K562 (cell line): Measurements from ENCODE around the gene CMTM1. TPM values are rescaled to one million over a fixed set of nuclear protein-coding genes. Genes with fewer than 3 reads are reported as not detected.

Source experiments
- ARID2 ChIP-seq: fragments of 450-650 bp; IDR thresholded peaks from 2 replicates; pipeline ENCODE4 v1.6.1; 2017; ENCODE audit warnings: antibody characterized with exemption, mild to moderate bottlenecking
- FOXP1 ChIP-seq: sonication (generic); formaldehyde crosslinking; IDR thresholded peaks from 2 replicates; pipeline ENCODE4 v1.8.0; 2022; ENCODE audit warnings: mild to moderate bottlenecking, missing genetic modification reagents
- IRF9 ChIP-seq: fragments of 450-650 bp; IDR thresholded peaks from 2 replicates; pipeline ENCODE4 v1.6.1; 2016; ENCODE audit warnings: missing biosample characterization, missing genetic modification characterization
- MAZ ChIP-seq, 2 experiments: fragments of 450-650 bp in 1 of 2; sonication (generic) in 1 of 2; formaldehyde crosslinking; IDR thresholded peaks in 1 of 2; conservative IDR thresholded peaks in 1 of 2; 2 replicates each; pipeline versions ENCODE4 v1.4.0 to v1.5.0; 2020; ENCODE audit warnings: mild to moderate bottlenecking in 1 of 2, missing genetic modification reagents in 1 of 2
- NFYB ChIP-seq: IDR thresholded peaks from 2 replicates; pipeline ENCODE4 v1.6.1; 2011; ENCODE audit warnings: mild to moderate bottlenecking, moderate library complexity; ENCODE audit not compliant: insufficient read length; ENCODE audit errors: extremely low read depth
- NR4A1 ChIP-seq, 2 experiments: fragments of 250-450 bp in 1 of 2; fragments of 450-650 bp in 1 of 2; sonication (Bioruptor Pico) in 1 of 2; IDR thresholded peaks; 2 replicates each; pipeline versions ENCODE4 v1.4.0 to v1.6.1; 2016 to 2020; ENCODE audit warnings: mild to moderate bottlenecking in 2 of 2, missing compliant biosample characterization in 1 of 2, missing genetic modification characterization in 1 of 2, moderate library complexity in 1 of 2
- POLR2AphosphoS2 ChIP-seq: IDR thresholded peaks from 2 replicates; pipeline ENCODE4 v1.6.1; 2012; ENCODE audit warnings: low read length, improper control_type of control experiment
- POLR3G ChIP-seq: IDR thresholded peaks from 2 replicates; pipeline ENCODE4 v1.6.1; 2011; ENCODE audit not compliant: insufficient read length, insufficient replicate concordance; ENCODE audit errors: extremely low read depth
- PRPF4 ChIP-seq: fragments of 200-400 bp; formaldehyde crosslinking; IDR thresholded peaks from one replicate; pipeline ENCODE4 v1.6.1; 2017; ENCODE audit warnings: low read length, low read depth, mild to moderate bottlenecking; ENCODE audit not compliant: insufficient read depth, poor library complexity, severe bottlenecking
- RHOXF2B ChIP-seq: fragments of 250-450 bp; sonication (Bioruptor Pico); conservative IDR thresholded peaks from 2 replicates; pipeline ENCODE4 v1.5.1; 2021
- RNF2 ChIP-seq: sonication (generic); IDR thresholded peaks from 2 replicates; pipeline ENCODE4 v1.6.1; 2016
- RREB1 ChIP-seq: fragments of 250-450 bp; sonication (Bioruptor Pico); IDR thresholded peaks from 2 replicates; pipeline ENCODE4 v1.4.0; 2020
- SMARCA5 ChIP-seq: fragments of 450-650 bp; IDR thresholded peaks from 2 replicates; pipeline ENCODE4 v1.6.1; 2016
- SMARCE1 ChIP-seq: fragments of 450-650 bp; IDR thresholded peaks from 2 replicates; pipeline ENCODE4 v1.7.1; 2016; ENCODE audit warnings: mild to moderate bottlenecking
- ZNF583 ChIP-seq: fragments of 250-450 bp; sonication (Bioruptor Pico); IDR thresholded peaks from 2 replicates; pipeline ENCODE4 v1.4.0; 2020
- ZNF609 ChIP-seq: sonication (generic); formaldehyde crosslinking; IDR thresholded peaks from 2 replicates; pipeline ENCODE4 v1.8.1; 2023; ENCODE audit warnings: missing genetic modification reagents, mild to moderate bottlenecking, borderline replicate concordance
- polyA plus RNA-seq, 8 experiments: library from polyadenylated mRNA; depleted of rRNA in 4 of 8; stranded (reverse) in 5 of 8; unstranded in 3 of 8; fragments of >200 nt; fragmentation: Nextera tagmentation in 2 of 8; fragmentation: Illumina TruSeq in 1 of 8; extraction: Ambion mirVana in 2 of 8; extraction: Trizol in 1 of 8; gene quantifications; 2 replicates each; pipeline versions ENCODE4 v1.2.1 to v1.2.3, GENCODE V29; 2011 to 2014; ENCODE audit warnings: inconsistent platforms in 1 of 8, missing spikeins in 1 of 8
- total RNA-seq, 7 experiments: library from RNA; depleted of rRNA in 6 of 7; stranded (reverse); fragments of >200 nt in 6 of 7; fragmentation: Illumina TruSeq in 2 of 7; extraction: Trizol in 2 of 7; gene quantifications; 2 replicates each; pipeline versions ENCODE4 v1.2.1 to v1.2.3, GENCODE V29; 2011 to 2021; ENCODE audit warnings: low replicate concordance in 1 of 7

The CMTM1 gene
- total and polyA plus RNA-seq, 9 of the 15 experiments (the other 6 are each of a cell fraction or from before 2014, with no cell fraction given): 0.25 to 2.6 (median 1.1) TPM; not detected in 2

- TF ChIP-seq NR4A1 (CRISPR knock-in tag; IDR thresholded peaks at IDR 0.05) (no peak), NR4A1 (tag; IDR thresholded peaks at IDR 0.05) (no peak), MAZ (CRISPR knock-in tag; conservative IDR thresholded peaks at IDR 0.05 in 1 of 2, IDR thresholded peaks at IDR 0.05 in 1 of 2) (peak in 1 of 2 experiments; percentile 21; a peak in 1 of 4 replicates), POLR2AphosphoS2 (no peak), ZNF583 (CRISPR knock-in tag) (no peak), POLR3G (no peak), PRPF4 (no peak), ARID2 (peak; percentile 62; the same call in 1 of the 2 replicates), RHOXF2B (CRISPR knock-in tag) (no peak), FOXP1 (no peak), RNF2 (no peak), RREB1 (no peak), ZNF609 (CRISPR knock-in tag) (no peak), SMARCA5 (no peak), IRF9 (no peak), SMARCE1 (no peak), NFYB (no peak)
Measured at GRCh38 chr16:66588981-66589713, 22.9 kb downstream of the CMTM1 start (continued).
